HG03442 (cell line): Measurements from ENCODE around the gene NOTO.
"Not testable (repeated sequence)": the region's sequence is repeated elsewhere in the genome, so short reads cannot be mapped to it uniquely, and the experiment has no call there.

Experiments
- ATAC-seq: cut with Tn5 transposase; IDR thresholded peaks from one replicate; pipeline ENCODE4 v1.9.1; 2021; ENCODE audit warnings: mild to moderate bottlenecking, moderate library complexity; ENCODE audit not compliant: unreplicated experiment

NOTO gene

DNA sequence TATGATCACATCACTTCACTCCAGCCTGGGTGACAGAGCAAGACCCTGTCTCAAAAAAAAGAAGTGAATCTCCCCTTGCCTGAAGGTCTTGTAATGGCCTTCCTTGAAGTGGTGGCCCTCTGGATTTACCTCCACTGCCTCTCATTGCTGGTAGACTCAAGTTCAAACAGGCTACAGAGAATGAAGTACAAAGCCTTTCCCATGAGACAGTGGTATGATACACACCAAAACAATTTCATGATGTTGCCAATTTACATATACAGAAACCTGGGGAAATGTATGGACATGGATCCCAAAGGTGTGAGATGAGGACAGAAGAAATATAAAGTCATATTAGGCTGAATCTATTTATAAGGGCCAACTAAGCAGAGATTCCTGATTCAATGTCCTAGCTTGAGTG, 4.8 kb upstream of the NOTO start:
- ATAC-seq, result no peak

- ATAC-seq, result not testable (repeated sequence)
These were observed 2.1 kb upstream of the NOTO start for GRCh38 chr2:73200281-73200680.

DNA sequence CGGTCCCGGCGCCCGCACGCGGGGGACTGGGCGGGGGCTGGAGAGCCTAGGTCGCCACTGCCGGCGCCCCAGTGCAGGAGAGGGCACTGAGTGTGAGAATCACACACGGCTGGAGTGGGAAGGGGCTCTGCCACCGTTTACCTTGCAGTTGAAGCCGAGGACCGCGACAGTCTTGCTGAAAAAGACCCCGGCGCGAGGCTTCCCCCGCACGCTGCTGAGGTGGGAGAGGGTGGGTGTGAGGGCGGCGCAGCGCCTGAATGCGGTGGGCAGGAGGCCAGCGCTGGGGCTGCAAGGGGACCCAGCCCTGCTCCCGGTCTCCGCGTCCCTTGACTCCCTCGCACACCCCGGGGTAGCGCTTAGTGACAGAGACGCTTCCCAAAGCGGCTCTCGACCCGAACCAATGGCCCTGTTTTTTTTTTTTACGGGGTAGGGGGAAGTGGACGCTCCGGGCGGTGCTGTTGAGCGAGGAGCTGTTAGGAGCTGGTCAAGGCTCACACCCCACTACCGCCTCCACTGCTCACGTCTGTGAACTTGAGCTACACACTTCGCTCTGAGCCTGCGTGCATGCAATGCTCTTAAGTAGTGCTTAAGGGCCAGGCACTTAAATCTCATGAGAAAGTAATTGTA, 794 bp downstream of the NOTO start:
- no peak for ATAC-seq

GRCh38 chr2:73205611-73206010, 3.2 kb downstream of the NOTO start:
- ATAC-seq, result no peak

DNA sequence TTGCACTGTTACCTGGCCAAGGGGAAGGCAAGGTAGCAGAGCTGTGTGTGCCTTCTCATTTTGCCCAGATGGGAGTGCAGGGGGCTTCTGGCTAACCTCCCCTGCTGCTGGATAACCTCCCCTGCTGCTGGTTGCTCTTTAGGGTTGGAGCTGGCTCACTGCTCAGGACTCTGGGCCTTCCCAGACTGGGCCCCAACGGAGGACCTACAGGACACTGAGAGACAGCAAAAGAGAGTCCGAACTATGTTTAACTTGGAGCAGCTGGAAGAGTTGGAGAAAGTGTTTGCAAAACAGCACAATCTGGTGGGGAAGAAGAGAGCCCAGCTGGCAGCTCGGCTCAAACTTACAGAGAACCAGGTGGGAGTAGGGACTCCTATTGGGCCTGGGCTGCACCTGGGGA, 5.9 kb downstream of the NOTO start:
- no peak for ATAC-seq

GRCh38 chr2:73210019-73210418, 7.6 kb downstream of the NOTO start:
- ATAC-seq, result no peak

GRCh38 chr2:73210696-73211095, 8.3 kb downstream of the NOTO start:
- ATAC-seq, result no peak

GRCh38 chr2:73212098-73212447, 9.7 kb downstream of the NOTO start:
- no peak for ATAC-seq

DNA sequence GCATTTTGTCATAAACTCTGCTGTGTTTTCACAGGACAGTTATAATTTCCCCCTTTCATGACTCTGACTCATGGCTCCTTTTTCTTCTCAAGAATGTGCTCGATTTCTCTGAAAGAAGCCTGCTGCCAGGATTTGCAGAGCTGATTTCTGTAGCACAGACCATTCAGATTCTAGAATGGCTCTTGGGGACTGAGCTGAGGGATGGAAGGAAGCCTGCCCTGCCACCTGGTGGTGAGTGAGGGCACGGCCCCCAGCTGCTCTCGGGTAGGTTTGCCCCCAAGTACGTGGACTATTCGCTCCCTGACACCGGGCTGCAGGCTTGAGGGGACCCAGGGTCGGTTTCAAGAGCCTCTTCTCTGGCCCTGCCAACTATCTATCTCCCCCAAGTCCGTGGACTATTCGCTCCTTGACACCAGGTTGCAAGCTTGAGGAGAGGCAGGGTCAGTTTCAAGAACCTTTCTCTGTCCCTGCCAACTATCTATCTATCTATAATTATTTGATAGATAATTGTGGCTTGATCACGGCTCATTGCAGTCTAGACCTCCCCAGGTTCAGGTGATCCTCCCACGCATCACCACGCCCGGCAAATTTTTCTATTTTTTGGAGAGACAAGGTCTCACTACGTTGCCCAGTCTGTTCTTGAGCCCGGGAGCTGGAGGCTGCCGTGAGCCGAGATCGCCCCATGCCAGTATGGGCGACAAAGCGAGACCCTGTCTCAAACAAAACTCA, 10.2 kb downstream of the NOTO start:
- ATAC-seq, result peak; percentile 69

GRCh38 chr2:73214120-73215035, 12.0 kb downstream of the NOTO start, which contains the start of gene SMYD5:
TSS of gene SMYD5 (plus strand) at chr2:73214245. CDS start at chr2:73214267, 22 bp downstream.
- ATAC-seq, result peak; percentile 88

GRCh38 chr2:73215254-73215653, 12.9 kb downstream of the NOTO start:
- ATAC-seq, result no peak

DNA sequence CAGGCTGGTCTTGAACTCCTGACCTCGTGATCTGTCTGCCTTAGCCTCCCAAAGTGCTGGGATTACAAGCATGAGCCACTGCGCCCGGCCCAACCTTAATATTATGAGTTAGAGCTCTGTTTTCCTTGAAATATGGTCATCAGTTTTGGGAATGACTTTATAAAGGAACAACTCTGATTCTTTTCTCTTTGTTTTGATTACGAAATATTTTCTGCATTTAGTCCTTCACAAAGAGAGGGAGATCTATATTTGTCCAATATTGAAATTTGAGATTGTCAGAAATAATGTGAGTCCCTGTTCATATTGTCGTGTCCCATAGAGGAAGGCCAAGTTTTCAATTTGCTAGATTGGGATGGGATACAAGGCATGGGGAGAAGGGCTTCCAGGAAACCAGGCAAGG, 14.8 kb downstream of the NOTO start:
- no peak for ATAC-seq

- ATAC-seq, result no peak
These were observed 15.5 kb downstream of the NOTO start for GRCh38 chr2:73217826-73218225.

DNA sequence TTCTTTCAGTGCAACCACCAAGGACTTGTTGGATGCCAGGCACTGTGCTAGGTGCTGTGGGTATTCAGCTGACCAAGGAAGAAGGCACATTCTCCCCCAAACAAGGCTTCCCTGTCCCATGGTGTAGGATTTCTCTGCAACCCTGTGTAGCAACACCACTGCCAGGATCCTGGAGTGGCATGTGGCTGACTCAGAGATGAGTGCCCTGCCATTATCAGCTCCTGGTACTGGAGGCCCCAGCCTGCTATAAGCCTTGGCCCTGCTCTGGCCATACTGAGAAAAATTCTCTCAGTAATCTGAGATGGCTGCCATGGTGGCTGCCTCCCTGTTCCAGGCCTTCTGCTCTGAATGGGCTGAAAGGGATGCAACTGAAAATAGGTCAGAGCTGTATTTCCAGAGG, 15.9 kb downstream of the NOTO start:
- ATAC-seq, result no peak

DNA sequence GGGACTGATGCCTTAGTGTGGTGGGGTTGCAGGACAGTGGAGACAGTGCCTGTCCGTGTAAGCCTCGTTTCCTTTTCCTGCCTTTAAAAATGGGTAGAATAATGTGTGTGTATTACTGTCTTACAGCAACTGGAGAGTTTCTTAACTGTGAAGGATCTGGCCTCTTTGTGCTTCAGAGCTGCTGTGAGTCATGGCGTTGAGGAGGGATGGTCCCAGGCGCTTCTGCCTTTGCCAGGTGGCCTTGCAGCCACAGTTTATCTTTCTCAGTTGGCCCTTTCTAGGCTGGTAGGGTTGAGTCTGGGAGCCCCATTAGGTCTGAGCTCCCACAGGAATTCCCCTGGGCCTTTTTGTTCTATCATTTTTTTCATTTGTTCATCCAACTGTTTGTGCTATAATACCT, 21.4 kb downstream of the NOTO start:
- ATAC-seq, result no peak

- no peak for ATAC-seq
These were observed 23.4 kb downstream of the NOTO start for GRCh38 chr2:73225513-73226360.

GRCh38 chr2:73227086-73227485, 24.7 kb downstream of the NOTO start:
- ATAC-seq, result no peak

- ATAC-seq, result no peak
These were observed 26.3 kb downstream of the NOTO start for GRCh38 chr2:73228631-73229030.

DNA sequence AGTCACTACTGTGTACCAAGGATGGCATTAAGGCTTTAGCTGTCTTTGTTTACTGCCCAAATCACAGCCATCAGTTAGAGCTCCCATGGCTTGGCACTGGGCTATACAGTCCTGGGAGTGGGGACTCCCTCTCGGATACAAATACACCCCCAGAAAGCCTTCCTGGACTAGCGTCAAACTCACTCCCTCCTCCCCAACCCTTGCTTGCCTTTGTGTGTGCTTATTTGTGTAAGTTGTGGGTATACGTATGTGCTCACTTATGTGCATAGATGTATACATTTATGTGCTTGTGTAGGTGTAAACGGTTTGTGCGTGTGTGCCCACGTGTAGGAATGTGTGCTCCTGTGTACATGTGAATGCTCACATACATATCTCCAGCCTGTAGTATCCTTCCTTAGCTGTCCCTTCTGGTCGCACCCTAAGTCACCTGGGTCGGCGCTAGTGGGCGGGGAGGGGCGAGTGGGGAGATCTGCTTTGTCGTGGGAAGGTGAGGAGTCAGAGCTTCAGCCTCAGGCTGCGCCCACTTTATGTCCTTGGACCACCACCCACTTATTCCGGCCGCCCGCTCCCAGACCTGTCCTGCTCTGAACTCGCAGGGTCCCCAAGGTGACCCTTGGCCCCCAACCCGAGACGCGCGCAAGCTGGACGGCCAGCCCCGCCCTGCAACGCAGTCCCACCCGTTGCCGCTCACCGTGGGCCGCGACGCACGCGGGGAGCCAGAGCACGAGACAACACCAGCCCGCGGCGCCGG, 30.2 kb downstream of the NOTO start:
- peak; percentile 4 for ATAC-seq
